Retina (tissue), 1 donor: ENCODE results near the gene GRK3.
A peak's percentile ranks its signal among the peaks of the same experiment; 100 is the strongest.
"Not testable (repeated sequence)": the region's sequence is repeated elsewhere in the genome, so short reads cannot be mapped to it uniquely, and the experiment has no call there.

ENCODE experiments used
- DNase-seq: peaks from one replicate; pipeline ENCODE4 v3.0.0-alpha.2; 2016

The GRK3 gene

GRCh38 chr22:25552405-25552804, 12.1 kb upstream of the GRK3 start:
- not testable (repeated sequence) for DNase-seq

- no peak for DNase-seq
These were observed 11.3 kb upstream of the GRK3 start for GRCh38 chr22:25553131-25553530.

GRCh38 chr22:25554238-25554671, 10.2 kb upstream of the GRK3 start:
- DNase-seq, result no peak

GRCh38 chr22:25554689-25555088, 9.8 kb upstream of the GRK3 start:
- DNase-seq, result no peak

GRCh38 chr22:25555586-25555985, 8.9 kb upstream of the GRK3 start:
- DNase-seq, result no peak

GRCh38 chr22:25557218-25557617, 7.3 kb upstream of the GRK3 start:
- DNase-seq, result no peak

- DNase-seq, result no peak
These were observed 6.1 kb upstream of the GRK3 start for GRCh38 chr22:25558341-25558740.

GRCh38 chr22:25559910-25560309, 4.6 kb upstream of the GRK3 start:
- DNase-seq, result not testable (repeated sequence)

GRCh38 chr22:25561182-25561581, 3.3 kb upstream of the GRK3 start:
- DNase-seq, result not testable (repeated sequence)

- DNase-seq, result not testable (repeated sequence)
These were observed 2.5 kb upstream of the GRK3 start for GRCh38 chr22:25561927-25562326.

GRCh38 chr22:25562966-25563760, 1.3 kb upstream of the GRK3 start:
- DNase-seq, result peak; percentile 21

GRCh38 chr22:25563761-25564319, 635 bp upstream of the GRK3 start:
- DNase-seq, result peak; percentile 66

- DNase-seq, result peak; percentile 79
These were observed 653 bp downstream of the GRK3 start for GRCh38 chr22:25564979-25565677.

GRCh38 chr22:25566186-25566897, 1.9 kb downstream of the GRK3 start:
- no peak for DNase-seq

- DNase-seq, result no peak
These were observed 2.4 kb downstream of the GRK3 start for GRCh38 chr22:25566898-25567235.

GRCh38 chr22:25567251-25567675, 2.8 kb downstream of the GRK3 start:
- DNase-seq, result no peak

GRCh38 chr22:25568066-25568465, 3.6 kb downstream of the GRK3 start:
- DNase-seq, result not testable (repeated sequence)

GRCh38 chr22:25569361-25569760, 4.9 kb downstream of the GRK3 start:
- DNase-seq, result no peak

GRCh38 chr22:25569983-25570382, 5.5 kb downstream of the GRK3 start:
- DNase-seq, result no peak

GRCh38 chr22:25570486-25570885, 6.0 kb downstream of the GRK3 start:
- no peak for DNase-seq

- not testable (repeated sequence) for DNase-seq
These were observed 7.7 kb downstream of the GRK3 start for GRCh38 chr22:25571969-25572707.

- no peak for DNase-seq
These were observed 8.3 kb downstream of the GRK3 start for GRCh38 chr22:25572708-25573171.
